Thoracic aorta (tissue), 2 donors: Measurements from ENCODE around the gene FBP1. TPM values are rescaled to one million over a fixed set of nuclear protein-coding genes. Genes with fewer than 3 reads are reported as not detected.

ENCODE experiments used
- ATAC-seq: fragments of 150-250 bp; one replicate; pipeline ENCODE4 v1.8.0; 2017; ENCODE audit warnings: low read depth; ENCODE audit not compliant: insufficient number of reproducible peaks, low FRiP score
- DNase-seq: peaks from one replicate; pipeline ENCODE4 v3.0.0-alpha.2; 2020; ENCODE audit warnings: low spot score
- H3K27ac ChIP-seq, 2 donors: fragments of 200-600 bp; sonication (generic); 1 replicate in 1 of 2; 2 replicates in 1 of 2; pipeline ENCODE4 v1.5.1; 2016; ENCODE audit warnings: mild to moderate bottlenecking in 2 of 2, moderate library complexity in 2 of 2
- H3K27me3 ChIP-seq: fragments of 200-600 bp; sonication (generic); replicated peaks from 2 replicates; pipeline ENCODE4 v1.6.0; 2016; ENCODE audit warnings: mild to moderate bottlenecking; ENCODE audit not compliant: insufficient read depth
- H3K36me3 ChIP-seq: fragments of 200-600 bp; sonication (generic); one replicate; pipeline ENCODE4 v1.5.1; 2016
- H3K4me1 ChIP-seq, 2 donors: fragments of 200-600 bp; sonication (generic); 1 replicate in 1 of 2; 2 replicates in 1 of 2; pipeline versions ENCODE4 v1.5.1 to v1.6.0; 2016; ENCODE audit warnings: low read depth in 2 of 2, mild to moderate bottlenecking in 1 of 2; ENCODE audit not compliant: control insufficient read depth in 1 of 2
- H3K4me3 ChIP-seq: fragments of 200-600 bp; sonication (generic); 2 replicates; pipeline ENCODE4 v1.5.1; 2016; ENCODE audit warnings: mild to moderate bottlenecking
- H3K9me3 ChIP-seq: fragments of 200-600 bp; sonication (generic); 2 replicates; pipeline ENCODE4 v1.5.1; 2016
- CTCF ChIP-seq: fragments of 200-600 bp; sonication (generic); IDR thresholded peaks from one replicate; pipeline ENCODE4 v1.5.1; 2019; ENCODE audit warnings: antibody characterized with exemption
- total RNA-seq, 2 donors: library from RNA; depleted of rRNA; stranded (reverse); fragments of >200 nt; gene quantifications; one replicate each; pipeline versions ENCODE4 v1.1.0 to v1.2.3, GENCODE V29; 2016

Gene FBP1
- total RNA-seq, 2 donors from 2014 or later, result 3.8 to 6.6 TPM

DNA sequence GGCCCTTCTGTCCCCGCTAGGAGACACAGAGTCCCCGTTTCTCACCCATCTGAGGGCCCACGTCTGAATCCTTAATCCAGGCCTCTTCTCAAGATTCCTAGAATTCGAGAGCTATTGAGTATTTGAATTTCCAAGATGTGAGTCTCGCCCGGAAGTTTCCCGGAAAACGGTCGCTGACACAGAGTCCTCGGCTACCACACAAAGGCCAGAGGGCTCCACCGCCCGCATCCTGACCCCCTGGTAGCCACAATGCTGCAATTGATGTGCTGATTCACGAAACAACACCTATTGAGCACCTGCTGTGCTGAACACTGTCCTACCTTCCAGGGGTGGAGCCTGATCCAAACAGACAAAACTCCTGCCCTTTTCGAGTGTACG is 670 bp upstream of the FBP1 start:
- TF ChIP-seq CTCF, result no peak
- DNase-seq, result no peak
- Histone ChIP-seq H3K4me1 (peaks cover 0 to 10% of the 10 kb centered on the region in 2 donors), H3K27me3 (no peaks in the 10 kb centered on the region), H3K27ac (no peak overlapping the region), H3K9me3 (no peaks in the 10 kb centered on the region), H3K4me3 (peak overlapping the region; percentile 93), H3K36me3 (no peaks in the 10 kb centered on the region)
- no peak for ATAC-seq

DNA sequence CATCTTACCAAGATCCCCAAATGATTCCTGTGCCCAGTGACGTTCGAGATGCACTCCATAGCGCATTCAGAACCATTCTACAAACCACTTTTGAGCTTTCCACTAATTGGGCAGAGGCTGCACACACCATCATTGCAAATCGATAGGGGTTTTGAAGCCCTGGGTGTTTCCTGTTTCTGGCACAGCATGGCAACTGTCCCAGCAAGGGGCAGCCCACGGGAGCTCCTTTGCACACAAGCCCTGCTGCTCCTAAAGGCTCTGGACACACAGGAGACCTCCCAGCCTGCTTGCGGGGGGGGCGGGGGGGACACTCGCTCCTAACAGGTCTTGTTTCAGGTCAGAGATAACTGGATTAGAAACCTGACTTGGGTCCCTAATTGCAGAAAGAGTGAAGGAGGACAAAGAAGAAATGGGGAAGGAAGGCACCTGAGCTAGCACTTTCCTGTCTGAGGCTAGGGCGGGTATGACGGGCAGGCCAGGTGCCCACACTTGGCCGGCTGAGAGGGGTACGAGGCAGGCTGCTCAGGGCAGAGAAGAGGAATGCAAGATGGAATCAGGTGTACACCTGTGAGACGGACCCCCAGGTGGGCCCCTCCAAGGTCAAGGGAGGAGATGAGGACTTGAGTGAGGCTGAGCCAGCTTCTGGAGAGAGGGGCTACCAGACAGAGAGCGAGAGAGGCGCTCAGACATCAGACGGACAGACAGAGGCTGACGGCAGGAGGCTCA is 820 bp downstream of the FBP1 start:
- Histone ChIP-seq H3K27me3 (no peaks in the 10 kb centered on the region), H3K9me3 (no peaks in the 10 kb centered on the region), H3K4me3 (peak overlapping the region; percentile 93), H3K4me1 (peaks cover 0 to 5% of the 10 kb centered on the region in 2 donors), H3K27ac (no peak overlapping the region), H3K36me3 (no peaks in the 10 kb centered on the region)
- ATAC-seq, result no peak
- TF ChIP-seq CTCF, result no peak
- DNase-seq, result no peak

DNA sequence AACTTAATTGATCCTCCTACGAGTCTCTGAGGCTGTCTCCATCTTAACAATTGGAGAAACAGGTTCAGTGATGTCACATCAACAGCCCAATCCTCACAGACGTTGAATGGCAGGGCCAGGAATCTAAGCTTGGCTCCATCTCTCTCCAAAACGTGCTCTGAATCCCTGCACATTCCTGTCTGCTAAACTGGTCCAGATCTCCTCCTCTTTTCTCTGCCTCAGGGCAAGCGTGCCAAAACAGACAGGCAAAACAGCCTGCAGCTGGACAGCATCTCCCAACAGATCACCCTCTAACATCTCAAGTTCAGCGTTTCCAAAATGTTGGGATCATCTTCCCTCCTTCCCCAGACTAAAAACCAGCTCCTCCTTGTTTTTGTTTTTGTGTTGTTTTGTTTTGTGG is 6.6 kb downstream of the FBP1 start:
- TF ChIP-seq CTCF, result no peak
- no peaks in the 10 kb centered on the region for H3K9me3 ChIP-seq
- no peaks in the 10 kb centered on the region for H3K4me1 ChIP-seq
- H3K4me3 ChIP-seq, result no peak overlapping the region
- DNase-seq (no peak), ATAC-seq (no peak)
- no peaks in the 10 kb centered on the region for H3K36me3 ChIP-seq
- no peaks in the 10 kb centered on the region for H3K27me3 ChIP-seq
- H3K27ac ChIP-seq, result no peak overlapping the region

DNA sequence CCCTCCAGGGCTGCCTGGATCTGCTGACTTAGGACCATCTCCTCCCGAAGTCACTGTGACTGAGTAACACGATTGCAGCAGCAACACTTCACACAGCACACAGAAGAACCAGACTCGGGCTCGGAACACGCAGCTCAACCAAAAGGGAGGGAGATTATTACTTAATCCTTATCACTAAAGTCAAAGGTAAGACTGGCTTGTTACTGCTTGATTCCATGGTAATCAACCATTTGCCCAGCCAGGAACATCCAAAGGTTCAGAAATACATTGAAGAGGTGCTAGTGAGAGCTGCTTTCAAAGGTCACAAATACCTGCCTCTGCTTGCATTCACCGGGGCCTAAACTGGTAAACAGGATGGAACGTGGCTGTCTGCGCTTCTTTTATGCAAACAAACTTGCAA is 7.7 kb downstream of the FBP1 start:
- no peak for ATAC-seq

DNA sequence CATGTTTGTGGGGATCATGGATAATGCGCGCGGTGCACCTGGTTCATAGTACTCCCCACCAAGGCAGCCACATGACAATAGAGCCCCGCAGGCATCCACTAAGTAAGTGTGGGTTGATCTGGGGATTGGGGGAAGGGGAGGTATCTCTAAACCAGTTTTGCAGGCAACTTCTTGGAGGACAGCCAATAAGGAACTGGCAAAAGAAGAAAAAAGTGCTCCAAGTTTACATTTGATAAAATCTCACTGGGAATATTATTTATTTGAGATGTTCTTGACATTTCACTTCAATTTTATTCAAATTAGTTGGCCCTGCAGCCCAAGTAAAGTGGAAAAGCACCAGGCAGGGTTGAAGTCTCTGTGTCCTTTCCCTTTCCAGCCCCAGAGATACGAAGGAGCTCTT is 8.5 kb downstream of the FBP1 start:
- DNase-seq (no peak), ATAC-seq (no peak)
- Histone ChIP-seq H3K9me3 (no peaks in the 10 kb centered on the region), H3K27me3 (no peaks in the 10 kb centered on the region), H3K4me3 (no peak overlapping the region), H3K36me3 (no peaks in the 10 kb centered on the region), H3K27ac (no peak overlapping the region), H3K4me1 (no peaks in the 10 kb centered on the region)
- TF ChIP-seq CTCF, result no peak

More for the DNA sequence above, 7.7 kb downstream of the FBP1 start:
- Histone ChIP-seq H3K9me3 (no peaks in the 10 kb centered on the region), H3K4me3 (no peak overlapping the region), H3K36me3 (no peaks in the 10 kb centered on the region), H3K4me1 (no peaks in the 10 kb centered on the region), H3K27ac (no peak overlapping the region), H3K27me3 (no peaks in the 10 kb centered on the region)
- TF ChIP-seq CTCF, result no peak
- DNase-seq, result no peak
